ENCODE measurements around the gene HMOX1.

HMOX1 gene

DNA sequence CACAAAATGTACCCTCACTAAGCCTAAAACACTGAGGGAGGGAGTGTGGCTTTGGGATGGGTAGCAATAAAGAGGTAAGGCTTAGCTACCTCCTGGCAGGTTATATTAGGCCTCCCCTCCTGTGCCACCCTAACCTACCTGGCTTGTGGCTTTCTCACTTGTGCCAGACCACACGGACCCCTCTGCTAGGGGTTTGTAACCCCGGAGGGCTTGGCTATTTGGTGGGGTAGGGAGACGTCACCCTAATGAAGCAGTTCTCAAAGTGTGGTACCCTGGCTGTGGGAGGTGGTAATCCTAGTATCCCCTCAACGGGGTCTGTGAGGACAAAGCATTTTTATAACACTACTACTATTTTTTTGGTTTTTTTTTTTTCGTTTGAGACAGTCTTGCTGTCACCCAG, 10.0 kb downstream of the HMOX1 start:
- Histone ChIP-seq H2AFZ (ENCODE audit: low read depth, low read length, severe bottlenecking) (no peak overlapping the region), H3F3A (ENCODE audit: insufficient read depth) (no peaks in the 10 kb centered on the region), H3K9ac (ENCODE audit: low read length) (no peak overlapping the region), H3K4me2 (ENCODE audit: low read depth, low read length, poor library complexity, severe bottlenecking) (no peak overlapping the region), H3K27me3 (ENCODE audit: low read length) (no peaks in the 10 kb centered on the region), H3K9me3 (ENCODE audit: insufficient read depth, low read length) (no peaks in the 10 kb centered on the region), H3K27ac (ENCODE audit: low read depth, low read length) (no peak overlapping the region), H4K20me1 (ENCODE audit: low read depth, low read length) (no peaks in the 10 kb centered on the region), H3K4me3 (ENCODE audit: insufficient read depth, low read length, poor library complexity, severe bottlenecking) (no peak overlapping the region), H3K9me2 (replicated peaks; ENCODE audit: insufficient read depth, low read length) (no peaks in the 10 kb centered on the region), H3K79me2 (ENCODE audit: insufficient read depth, low read length) (no peaks in the 10 kb centered on the region), H3K36me3 (ENCODE audit: low read length) (no peaks in the 10 kb centered on the region)
- TF ChIP-seq EZH2phosphoT487 (conservative IDR thresholded peaks at IDR 0.05; ENCODE audit: low read length) (no peak), CTCF (IDR thresholded peaks at IDR 0.05; ENCODE audit: insufficient read depth, low read length, poor library complexity, severe bottlenecking) (no peak)

- Histone ChIP-seq H3K4me3 (ENCODE audit: insufficient read depth, low read length, poor library complexity, severe bottlenecking) (no peak overlapping the region), H3F3A (ENCODE audit: insufficient read depth) (0 out of 2 replicates have a peak, but pooled peaks cover 3% of the 10 kb centered on the region), H3K9me3 (ENCODE audit: insufficient read depth, low read length) (no peaks in the 10 kb centered on the region), H3K27me3 (ENCODE audit: low read length) (no peaks in the 10 kb centered on the region), H3K4me2 (ENCODE audit: low read depth, low read length, poor library complexity, severe bottlenecking) (no peak overlapping the region), H4K20me1 (ENCODE audit: low read depth, low read length) (no peaks in the 10 kb centered on the region), H3K27ac (ENCODE audit: low read depth, low read length) (no peak overlapping the region), H2AFZ (ENCODE audit: low read depth, low read length, severe bottlenecking) (no peak overlapping the region), H3K79me2 (ENCODE audit: insufficient read depth, low read length) (no peaks in the 10 kb centered on the region), H3K9me2 (replicated peaks; ENCODE audit: insufficient read depth, low read length) (no peaks in the 10 kb centered on the region), H3K36me3 (ENCODE audit: low read length) (no peaks in the 10 kb centered on the region), H3K9ac (ENCODE audit: low read length) (no peak overlapping the region)
- TF ChIP-seq CTCF (IDR thresholded peaks at IDR 0.05; ENCODE audit: insufficient read depth, low read length, poor library complexity, severe bottlenecking) (no peak), EZH2phosphoT487 (conservative IDR thresholded peaks at IDR 0.05; ENCODE audit: low read length) (no peak)
These were observed 11.5 kb downstream of the HMOX1 start for GRCh38 chr22:35392357-35392756.

GRCh38 chr22:35393116-35394010, 12.5 kb downstream of the HMOX1 start:
- Histone ChIP-seq H3K9me3 (ENCODE audit: insufficient read depth, low read length) (no peaks in the 10 kb centered on the region), H3K4me3 (ENCODE audit: insufficient read depth, low read length, poor library complexity, severe bottlenecking) (no peak overlapping the region), H2AFZ (ENCODE audit: low read depth, low read length, severe bottlenecking) (no peak overlapping the region), H3K4me2 (ENCODE audit: low read depth, low read length, poor library complexity, severe bottlenecking) (no peak overlapping the region), H3K9ac (ENCODE audit: low read length) (no peak overlapping the region), H3F3A (ENCODE audit: insufficient read depth) (0 out of 2 replicates have a peak, but pooled peaks cover 7% of the 10 kb centered on the region), H3K36me3 (ENCODE audit: low read length) (no peaks in the 10 kb centered on the region), H4K20me1 (ENCODE audit: low read depth, low read length) (no peaks in the 10 kb centered on the region), H3K27ac (ENCODE audit: low read depth, low read length) (no peak overlapping the region), H3K79me2 (ENCODE audit: insufficient read depth, low read length) (no peaks in the 10 kb centered on the region), H3K27me3 (ENCODE audit: low read length) (no peaks in the 10 kb centered on the region), H3K9me2 (replicated peaks; ENCODE audit: insufficient read depth, low read length) (no peaks in the 10 kb centered on the region)
- TF ChIP-seq CTCF (IDR thresholded peaks at IDR 0.05; ENCODE audit: insufficient read depth, low read length, poor library complexity, severe bottlenecking) (no peak), EZH2phosphoT487 (conservative IDR thresholded peaks at IDR 0.05; ENCODE audit: low read length) (no peak)
